HG02981 (cell line): ENCODE results near the gene TMEM240.
"Not testable (repeated sequence)": the region's sequence is repeated elsewhere in the genome, so short reads cannot be mapped to it uniquely, and the experiment has no call there.

ENCODE experiments used
- ATAC-seq: cut with Tn5 transposase; IDR thresholded peaks from one replicate; pipeline ENCODE4 v1.9.1; 2021; ENCODE audit warnings: mild to moderate bottlenecking, moderate library complexity; ENCODE audit not compliant: unreplicated experiment

TMEM240 gene

DNA sequence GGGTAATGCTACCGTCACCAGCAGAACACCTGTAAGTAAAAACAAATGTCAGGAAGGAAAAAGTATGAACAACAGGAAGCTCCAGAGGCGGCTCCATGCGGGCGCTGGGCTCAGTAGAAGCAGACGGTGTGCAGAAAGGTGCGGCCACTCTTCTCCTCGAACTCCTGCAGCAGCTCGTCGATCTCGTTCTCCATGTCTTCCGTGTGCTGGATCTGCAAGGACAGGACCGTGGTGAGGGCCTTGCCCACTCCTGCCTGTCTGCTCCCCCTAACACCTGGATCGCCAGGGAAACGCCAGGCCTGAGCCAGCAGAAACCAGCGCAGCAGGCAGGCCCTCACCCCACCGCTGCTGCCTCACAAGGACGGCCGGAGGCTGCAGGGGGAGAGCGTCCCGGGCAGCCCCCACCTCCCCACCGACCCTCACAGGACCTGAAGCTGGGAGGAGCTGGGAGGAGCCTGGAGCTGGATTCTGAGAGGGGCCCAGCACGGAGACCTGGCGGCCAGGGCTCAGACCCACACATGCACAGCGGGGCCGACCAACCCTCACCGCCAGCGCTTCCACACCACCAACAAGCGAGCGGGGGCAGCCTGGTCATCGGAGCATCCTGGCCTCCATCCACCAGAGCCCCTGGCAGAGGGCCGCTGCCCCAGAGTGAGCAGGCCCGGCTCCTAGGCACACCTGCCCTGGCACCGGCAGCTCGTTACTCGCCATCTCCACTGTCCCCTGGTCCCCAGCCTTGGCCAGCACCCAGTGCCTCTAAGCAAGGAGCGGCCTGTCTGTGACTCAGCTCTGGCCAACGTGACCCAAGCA lies 1.7 kb upstream of the TMEM240 start:
- ATAC-seq: no peak

DNA sequence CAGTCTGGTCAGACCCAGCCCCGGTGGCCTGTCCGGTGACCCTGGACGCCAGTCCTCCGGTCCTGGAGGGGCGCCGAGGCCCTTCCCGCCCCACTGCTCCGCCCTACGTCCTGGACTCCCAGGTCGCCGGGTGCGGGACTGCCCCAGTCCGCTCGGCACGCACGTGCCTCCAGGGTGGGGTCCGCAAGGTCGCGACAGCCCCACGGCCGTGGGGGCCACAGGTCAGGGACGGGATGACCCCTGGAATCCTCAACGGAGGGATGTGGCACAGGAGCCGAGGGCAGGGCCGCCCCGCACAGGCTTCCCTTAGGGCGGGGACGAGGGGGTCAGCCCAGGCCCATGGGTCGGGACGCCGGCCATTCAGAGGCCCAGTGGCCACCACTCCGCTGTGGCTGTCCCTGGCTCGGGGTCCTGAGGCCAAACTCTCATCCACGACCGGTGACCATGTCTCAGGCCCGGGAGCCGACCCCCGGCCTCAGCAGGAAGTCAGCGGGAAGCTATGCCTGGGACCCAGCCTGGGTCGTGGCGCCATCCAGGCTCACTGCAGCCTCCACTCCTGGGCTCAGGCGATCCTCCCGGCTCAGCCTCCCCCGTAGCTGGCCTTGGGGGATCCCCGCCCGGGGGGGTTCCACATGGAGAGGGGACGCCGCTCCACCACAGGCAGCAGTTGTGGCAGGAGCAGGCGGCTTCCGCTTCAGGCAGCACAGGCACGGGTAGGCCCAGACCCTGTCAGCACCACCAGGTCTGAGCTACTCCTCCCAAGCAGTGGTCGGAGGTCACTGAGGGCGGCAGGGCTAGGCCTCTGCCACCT lies 599 bp upstream of the TMEM240 start:
- no peak for ATAC-seq

DNA sequence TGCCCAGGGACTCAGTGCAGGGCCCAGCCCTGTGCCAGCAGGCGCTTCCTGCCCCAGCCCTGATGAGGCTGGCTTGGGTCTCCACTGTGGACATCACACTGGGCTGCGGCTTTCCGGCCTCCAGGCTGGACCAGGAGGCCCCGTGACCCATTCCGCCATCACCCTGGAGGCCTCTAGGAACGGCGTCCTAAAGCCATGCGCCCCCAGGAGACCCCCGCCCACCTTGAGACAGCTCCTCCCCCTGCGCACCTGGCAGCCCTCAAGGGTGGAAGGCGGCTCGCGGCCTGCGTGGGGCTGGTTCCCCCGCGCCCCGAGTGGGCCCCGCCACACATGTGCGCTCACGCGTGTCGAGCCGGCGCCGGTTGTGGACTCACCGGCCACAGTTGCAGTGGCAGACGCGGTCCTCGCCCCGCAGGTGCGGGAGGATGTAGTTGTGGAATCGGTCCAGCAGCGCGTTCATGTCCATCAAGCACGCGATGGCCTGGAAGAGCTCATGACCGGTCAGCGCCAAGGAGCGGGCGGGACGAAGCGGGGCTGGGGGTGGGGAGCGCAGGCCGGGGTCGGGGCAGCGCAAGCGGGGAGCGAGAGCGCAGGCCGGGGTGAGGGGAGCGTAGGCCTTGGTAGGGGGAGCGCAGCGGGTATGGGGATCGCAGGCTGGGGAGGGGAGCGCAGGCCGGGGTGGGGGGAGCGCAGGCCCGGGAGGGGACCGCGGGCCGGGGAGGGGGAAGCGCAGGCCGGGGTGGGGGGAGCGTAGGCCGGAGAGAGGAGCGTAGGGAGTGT lies 924 bp downstream of the TMEM240 start:
- no peak for ATAC-seq

DNA sequence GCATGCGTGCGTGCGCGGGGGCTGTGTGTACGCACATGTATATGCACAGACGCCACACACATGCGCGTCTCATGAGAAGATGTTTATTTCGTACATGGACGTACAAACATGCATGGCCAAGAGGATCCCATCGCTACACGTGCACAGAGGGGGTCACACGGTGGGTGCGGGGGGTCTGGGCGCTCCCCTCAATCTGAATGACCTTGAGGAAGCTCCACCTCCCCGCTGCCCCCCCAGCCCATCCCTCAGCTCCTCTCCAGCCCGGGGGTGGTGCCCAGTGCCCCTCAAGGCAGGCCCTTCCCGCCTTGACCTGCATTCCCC lies 1.5 kb downstream of the TMEM240 start:
- ATAC-seq: no peak

DNA sequence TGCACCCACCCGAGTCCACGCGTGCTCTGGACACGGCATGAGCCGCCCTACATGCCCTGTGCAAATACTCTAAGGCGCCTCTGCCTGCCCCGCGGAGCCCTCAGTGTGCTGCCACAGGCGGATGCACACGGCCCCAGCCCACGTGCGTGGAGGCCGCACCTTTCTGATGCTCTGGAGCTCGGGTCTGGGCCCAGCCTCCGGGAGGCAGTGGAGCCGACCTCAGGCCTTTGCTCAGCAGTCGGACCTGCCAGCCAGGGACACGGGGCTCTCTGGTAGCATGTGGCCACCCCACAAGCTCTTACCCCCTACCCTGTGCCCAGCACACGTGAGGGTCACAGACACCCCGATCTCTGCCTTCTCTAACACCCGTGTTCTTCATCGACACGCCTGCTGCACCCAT lies 2.1 kb downstream of the TMEM240 start:
- no peak for ATAC-seq

DNA sequence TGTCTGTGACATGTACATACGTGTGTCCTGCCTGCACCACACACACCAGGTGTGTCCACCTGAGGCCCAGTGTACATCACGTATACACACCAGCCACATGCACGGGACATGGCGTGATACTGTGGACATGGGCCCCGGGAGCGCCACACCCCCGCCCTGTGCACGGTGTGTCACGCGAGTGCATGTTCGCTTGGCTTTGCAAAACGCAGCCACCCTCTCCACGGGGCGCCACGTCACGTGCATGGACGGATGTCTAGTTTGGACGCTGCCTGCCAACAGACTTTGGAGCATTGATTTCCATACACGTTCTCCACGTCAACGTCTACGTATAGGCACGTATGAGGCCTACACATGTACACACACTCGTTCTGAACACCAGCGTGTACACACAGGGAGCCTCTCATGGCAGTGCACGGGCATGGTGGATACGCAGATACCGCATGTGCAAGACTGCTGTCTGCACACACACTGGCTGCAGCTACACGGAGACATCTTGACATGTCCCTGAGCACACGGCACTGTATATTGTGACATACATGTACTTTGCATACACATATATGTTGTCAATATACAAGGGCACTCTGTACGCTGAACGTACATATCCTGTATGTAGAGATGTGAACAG lies 2.7 kb downstream of the TMEM240 start:
- no peak for ATAC-seq

DNA sequence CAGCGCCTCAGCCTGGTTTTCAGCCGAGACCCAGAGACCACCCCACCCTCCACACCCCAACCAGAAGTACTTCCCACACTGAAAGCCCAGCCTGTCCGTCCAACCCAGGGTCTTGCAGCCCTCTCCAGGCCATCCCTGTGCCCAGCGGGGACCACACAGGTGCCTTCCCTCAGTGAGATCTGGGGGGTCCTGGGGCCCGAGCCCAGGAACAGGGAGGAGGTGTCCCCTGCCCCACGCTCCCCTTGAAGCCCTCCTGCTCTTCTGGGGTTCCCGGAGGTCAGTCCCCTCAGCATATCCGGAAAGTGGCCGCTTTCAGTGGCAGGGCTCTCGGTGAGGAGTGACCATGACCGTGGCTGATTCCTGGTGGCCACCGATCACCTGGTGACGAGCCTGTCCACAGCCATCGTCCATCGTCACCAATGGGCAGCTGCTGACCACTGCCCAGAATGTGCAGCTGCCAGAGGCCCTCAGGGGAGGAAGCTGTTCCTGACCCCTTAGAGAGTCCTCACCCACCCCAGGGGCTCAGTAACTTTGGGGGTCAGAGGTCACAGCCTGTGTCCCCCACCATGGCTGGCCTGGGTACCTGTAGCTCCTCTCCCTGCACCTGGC lies 3.4 kb downstream of the TMEM240 start:
- ATAC-seq: no peak

DNA sequence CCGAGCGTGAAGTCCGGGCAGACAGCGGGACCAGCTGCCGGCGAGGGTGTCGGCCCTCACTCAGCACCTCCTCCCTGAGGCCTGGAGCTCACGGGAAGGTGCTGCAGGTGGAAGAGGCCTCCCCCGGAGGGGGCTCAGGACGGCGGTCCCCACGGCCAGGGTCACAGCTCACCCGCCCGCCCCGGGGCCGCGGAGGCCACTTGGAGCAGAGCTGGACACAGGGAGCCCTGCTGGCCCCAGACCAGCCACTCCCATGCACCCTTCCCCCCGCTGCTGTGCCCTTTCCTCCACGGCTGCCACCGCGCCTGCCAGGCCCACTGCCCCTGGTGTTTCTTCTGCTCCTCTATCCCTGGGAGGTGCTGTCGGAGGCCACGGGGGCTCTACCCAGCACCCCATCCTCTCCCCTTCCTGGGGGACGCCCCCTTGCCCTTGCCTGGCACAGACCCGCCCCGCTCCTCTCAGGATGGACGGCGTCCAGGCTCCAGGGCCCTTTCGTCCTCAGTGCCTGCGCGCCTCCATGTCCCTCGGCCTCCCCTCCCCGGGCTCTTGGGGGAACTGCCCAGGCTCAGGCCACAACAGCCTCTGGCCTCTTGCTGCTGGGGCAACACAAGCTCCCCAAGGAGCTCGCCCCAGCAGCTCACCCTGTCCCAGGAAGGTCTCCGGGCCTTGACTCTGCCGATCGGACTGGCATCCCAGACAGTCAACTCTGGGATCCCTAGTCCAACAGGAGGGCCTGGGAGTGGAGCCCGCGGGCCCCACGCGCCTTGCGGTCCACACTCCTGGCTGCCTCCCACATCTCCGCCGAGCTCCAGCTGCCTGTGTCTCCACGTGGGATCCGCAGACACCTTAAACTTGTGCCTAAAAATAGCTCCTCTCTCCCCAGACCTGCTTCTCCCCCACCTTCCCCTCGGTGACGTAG lies 4.1 kb downstream of the TMEM240 start:
- no peak for ATAC-seq

DNA sequence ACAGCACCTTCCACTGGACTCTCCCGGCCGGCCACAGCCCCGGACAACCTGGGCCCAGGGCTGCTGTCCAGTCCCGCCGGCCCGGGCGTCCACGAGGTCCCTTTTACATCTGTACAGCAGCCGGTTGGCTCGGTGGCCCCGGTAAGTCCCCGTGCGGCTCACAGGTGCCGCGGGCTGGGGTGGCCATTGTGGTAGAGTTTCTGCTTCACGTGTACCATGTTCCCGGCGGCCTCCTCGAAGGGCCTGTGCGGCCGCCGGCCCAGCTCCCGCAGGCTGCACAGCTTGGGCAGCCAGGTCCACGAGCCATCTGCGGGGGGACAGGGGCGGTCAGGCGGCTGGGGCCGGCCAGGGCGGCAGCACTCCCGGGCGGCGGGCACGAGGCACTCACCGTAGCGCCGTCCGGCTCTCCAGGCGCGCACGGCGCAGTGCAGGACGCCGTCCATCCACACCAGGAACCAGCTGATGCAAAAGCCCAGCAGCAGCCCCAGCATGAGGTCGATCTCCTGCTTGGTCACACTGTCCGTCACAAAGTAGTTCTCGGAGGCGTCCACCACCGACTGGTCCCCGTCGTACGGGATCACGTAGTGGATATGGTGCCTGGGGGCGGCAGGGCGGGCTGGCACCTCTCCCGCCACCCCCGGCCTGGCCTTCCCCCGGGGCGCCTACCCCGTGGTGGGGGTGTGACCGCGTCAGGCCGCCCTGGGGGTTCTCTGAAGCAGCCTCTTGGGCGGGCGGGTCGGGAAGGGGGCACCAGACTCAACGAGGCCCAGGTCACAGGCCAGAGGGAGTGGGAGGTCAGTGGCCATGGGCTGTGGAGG lies 5.0 kb downstream of the TMEM240 start:
- ATAC-seq: no peak

DNA sequence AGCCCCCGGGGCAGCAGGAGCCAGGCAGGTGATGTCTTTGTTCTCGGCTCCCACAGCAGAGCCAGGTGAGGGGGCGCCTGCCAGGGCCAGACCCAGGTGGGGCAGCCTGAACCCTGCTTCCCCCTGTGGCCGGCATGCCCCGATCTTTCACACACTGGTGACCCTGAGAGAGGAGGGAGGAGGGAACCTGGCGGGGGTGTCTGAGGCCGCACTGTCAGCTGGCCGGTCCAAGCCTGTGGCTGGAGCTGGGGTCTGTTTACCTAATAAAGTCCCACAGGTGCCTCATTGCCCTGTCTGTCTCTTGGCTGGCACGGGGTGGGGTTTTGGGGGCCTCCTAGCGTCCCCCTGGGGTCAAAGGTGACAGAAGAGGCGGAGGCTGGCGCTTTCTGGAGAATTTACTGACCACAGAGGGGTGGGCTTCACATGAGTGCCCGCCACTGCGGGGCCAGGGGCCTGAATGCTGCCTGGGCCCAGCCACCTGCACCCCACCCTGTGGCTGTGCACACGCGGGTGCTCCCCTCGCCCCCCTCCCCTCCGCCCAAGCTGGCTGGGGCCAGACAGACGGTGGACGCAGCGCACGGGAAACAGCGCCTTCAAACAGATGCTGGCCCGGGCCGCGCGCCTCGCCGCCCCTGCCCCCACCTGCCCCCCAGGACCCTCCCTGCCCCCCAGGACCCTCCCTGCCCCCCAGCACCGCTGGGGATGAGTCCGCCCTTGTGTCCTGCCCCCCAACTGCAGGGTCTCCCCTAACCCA lies 5.8 kb downstream of the TMEM240 start:
- ATAC-seq: no peak

DNA sequence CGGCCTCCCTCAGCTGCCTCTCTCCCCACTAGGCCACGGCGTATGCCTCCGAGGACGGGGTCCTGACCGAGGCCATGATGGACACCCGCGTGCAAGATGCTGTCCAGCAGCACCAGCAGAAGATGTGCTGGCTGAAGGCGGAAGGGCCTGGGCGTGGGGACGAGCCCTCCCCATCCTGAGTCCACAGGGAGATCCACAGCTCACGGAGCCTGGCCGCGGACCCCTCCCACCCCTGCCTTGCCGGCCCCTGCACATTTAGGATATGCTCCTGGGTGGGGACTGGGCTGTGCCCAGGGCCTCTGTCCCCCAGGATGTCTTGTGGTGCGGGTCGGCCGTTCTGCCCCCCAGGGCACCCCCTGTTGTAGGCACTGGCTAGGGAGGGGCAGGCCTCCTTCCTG lies 6.5 kb downstream of the TMEM240 start:
- not testable (repeated sequence) for ATAC-seq

DNA sequence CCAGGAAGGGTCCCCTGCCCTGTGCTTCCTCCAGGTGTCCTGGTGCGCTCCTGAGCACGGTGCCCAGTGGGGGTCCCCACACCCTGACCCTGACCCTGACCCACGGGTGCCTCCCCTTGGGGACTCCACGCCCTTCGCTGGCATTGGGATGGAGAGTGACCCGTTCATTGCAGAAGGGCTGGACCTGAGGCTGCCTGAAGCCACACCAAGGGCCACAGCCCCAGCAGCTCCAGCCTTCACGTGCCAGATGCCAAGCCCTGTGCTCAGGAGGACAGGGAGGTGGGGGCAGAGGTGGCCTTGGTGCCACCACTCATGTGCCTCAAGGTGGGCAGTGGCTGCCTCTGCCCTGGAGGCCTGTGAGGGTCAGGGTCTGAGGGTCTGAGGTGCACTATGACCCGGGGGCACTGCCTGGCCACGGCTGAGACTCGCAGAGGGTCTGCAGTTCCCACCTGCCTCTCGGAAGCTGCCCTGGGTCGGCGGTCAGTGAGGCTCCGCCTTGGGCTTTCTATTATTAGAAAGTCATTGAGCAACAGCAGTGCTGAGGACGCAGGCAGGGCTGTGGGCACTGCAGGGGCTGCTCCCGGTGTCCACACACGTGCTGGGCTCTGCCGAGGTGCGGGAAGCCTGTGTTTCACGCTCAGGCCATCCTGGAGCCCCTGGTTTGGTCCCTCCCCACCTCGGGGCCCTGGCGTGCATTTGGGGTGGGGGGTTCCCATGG lies 7.1 kb downstream of the TMEM240 start:
- not testable (repeated sequence) for ATAC-seq

DNA sequence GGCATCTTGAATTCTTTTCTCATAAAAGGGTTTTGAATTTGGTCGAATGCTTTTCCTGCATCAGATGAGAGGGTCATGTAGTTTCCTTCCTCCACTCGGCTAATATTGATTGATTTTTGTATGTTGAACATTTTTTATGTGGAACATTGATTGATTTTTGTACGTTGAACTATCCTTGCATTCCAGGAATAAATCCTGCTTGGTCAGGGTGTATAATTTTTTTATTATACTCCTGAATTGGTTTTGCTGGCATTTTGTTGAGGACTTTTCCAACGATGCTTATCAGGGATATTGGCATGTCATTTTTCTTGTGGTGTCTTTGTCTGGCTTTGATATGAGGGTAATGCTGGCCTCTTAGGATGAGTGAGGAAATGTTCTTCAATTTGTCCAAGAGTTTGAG lies 8.5 kb downstream of the TMEM240 start:
- ATAC-seq: no peak

DNA sequence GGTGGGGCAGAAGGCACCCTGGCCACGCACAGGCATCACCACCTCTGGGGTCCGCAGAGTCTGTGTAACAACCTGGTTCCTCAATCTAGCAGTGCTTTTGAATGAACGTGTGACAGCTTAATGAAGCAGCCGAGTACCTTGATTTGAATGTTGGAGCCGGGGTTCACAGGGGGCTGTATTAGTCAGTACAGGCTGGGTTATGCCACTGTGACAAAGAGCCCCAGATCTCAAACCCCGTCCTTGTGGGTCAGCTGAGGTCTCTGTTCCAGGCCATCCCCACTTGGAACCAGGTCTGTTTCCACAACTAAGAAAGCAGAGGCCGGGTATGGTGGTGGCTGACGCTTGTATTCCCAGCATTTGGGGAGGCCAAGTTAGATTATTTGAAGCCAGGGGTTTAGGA lies 10.5 kb downstream of the TMEM240 start:
- ATAC-seq: no peak

DNA sequence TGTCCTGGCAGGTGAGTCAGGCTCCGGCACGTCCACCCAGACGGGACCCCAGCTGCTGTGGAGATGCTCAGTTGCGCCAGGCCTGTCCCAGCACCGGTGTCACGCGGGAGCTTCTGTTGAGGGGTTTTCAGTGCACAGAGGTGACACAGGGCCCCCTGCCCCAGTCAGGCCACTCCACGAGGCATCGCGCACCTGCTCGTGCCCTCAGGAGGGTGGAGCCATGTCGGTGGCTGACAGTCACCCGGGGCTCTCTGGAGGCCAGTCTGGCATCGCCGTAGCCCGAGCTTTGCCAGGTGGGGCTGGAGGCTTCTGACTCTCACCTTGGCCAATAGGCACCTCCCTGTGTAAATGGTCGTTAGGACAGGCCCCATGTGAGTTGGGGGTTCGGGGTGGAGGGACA lies 11.1 kb downstream of the TMEM240 start:
- ATAC-seq: no peak

DNA sequence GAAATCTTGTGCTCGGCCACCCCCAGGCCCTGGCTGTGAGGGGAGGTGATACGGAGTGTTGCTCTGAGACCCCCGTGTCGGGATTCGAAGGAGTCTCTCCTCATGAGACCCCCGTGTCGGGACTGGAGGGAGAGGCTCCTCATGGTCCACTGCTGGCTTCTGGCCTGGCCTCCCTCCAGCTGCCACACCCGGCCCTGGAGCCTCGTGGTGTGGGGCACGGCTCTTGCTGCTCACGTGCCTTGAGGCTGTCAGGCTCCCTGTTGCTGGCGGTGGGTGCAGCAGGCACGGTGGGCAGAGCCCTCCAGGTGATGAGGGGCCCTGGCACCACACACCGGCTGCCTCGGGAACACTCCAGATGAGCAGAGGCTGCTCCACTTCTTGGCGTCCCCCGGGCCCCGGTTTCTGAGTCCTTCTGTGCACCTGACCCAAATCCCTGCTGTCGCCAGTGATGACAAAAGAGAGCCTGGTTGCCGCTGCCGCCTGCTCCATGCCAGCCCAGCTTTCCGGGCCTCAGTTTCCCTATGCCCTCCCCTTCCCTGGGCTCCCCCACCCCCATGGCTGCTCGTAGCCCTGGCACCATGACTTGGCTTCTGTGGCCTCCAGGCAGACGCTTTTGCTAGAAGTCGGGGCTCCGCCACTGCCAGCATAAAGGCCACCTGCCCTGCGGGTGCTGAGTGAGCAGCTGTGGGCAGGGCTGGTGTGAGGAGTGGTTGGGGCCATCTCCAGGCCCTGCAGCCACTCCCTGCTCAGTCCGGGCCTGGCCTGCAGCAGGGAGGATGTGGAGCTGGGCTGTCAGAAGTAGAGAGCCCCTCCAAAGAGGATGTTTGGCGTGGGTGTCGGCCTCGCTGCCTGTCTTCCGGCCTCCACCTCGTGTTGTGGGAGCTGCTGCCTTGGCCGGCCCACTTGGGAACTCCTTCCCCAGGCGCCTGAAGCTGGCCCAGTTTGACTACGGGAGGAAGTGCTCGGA lies 11.8 kb downstream of the TMEM240 start:
- no peak for ATAC-seq
